Endothelial cell (in vitro differentiated cells): ENCODE results near the gene GPHN. TPM values are rescaled to one million over a fixed set of nuclear protein-coding genes. Genes with fewer than 3 reads are reported as not detected.

Source experiments
- DNase-seq: peaks from one replicate; pipeline ENCODE4 v3.0.0; 2021; ENCODE audit warnings: low spot score
- H3K27ac Mint-ChIP-seq: one replicate; pipeline ENCODE4 v1.8.0; 2021; ENCODE audit warnings: mixed read lengths, inconsistent platforms; ENCODE audit not compliant: unreplicated experiment
- H3K27me3 Mint-ChIP-seq: one replicate; pipeline ENCODE4 v1.8.0; 2021; ENCODE audit warnings: mild to moderate bottlenecking, moderate library complexity, mixed read lengths, inconsistent platforms; ENCODE audit not compliant: unreplicated experiment
- H3K36me3 Mint-ChIP-seq: one replicate; pipeline ENCODE4 v1.8.0; 2021; ENCODE audit warnings: mild to moderate bottlenecking, low read depth, mixed read lengths, inconsistent platforms; ENCODE audit not compliant: unreplicated experiment
- H3K4me1 Mint-ChIP-seq: one replicate; pipeline ENCODE4 v1.8.0; 2021; ENCODE audit warnings: mild to moderate bottlenecking, mixed read lengths, inconsistent platforms; ENCODE audit not compliant: unreplicated experiment
- H3K4me3 Mint-ChIP-seq: one replicate; pipeline ENCODE4 v1.8.0; 2021; ENCODE audit warnings: mild to moderate bottlenecking, mixed read lengths, inconsistent platforms; ENCODE audit not compliant: unreplicated experiment
- H3K9me3 Mint-ChIP-seq: one replicate; pipeline ENCODE4 v1.8.0; 2021; ENCODE audit warnings: mixed read lengths, inconsistent platforms; ENCODE audit not compliant: unreplicated experiment
- total RNA-seq: library from RNA; stranded (reverse); fragmentation: NEBNext Ultra II Directional; extraction: Animal tissue kit (Norgen Biotek cat#: 25700); gene quantifications from one replicate; pipeline ENCODE4 v1.2.1, GENCODE V29; 2021; ENCODE audit not compliant: unreplicated experiment
- TF ChIP-seq, protein P1 (sequence below): fragments of 200-600 bp; sonication (generic); IDR thresholded peaks from one replicate; pipeline ENCODE4 v1.5.0; 2021; ENCODE audit warnings: antibody characterized with exemption; ENCODE audit not compliant: unreplicated experiment

Gene GPHN
- total RNA-seq, 1 donor from 2014 or later = 30.0 TPM

DNA sequence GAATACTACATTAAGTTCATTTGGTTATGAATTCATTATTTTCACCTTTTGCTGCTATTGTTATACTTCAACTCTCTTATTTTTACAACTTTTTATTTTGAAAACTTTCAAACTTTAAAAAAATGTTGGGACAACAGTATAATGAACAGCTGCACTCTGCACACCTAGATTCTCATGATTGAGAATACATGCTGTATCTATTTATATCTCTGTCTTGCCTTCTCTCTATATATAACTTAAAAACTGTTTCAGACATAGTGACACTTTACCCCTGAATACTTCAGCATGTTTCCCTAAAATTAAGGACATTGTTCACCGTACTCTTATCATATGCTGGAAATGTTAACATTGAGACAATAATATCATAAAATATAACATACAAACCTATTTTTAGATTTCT lies 237.1 kb downstream of the GPHN start:
- Mint-ChIP-seq H3K36me3 (no peaks in the 10 kb centered on the region), H3K9me3 (no peaks in the 10 kb centered on the region), H3K27me3 (no peaks in the 10 kb centered on the region), H3K4me1 (no peaks in the 10 kb centered on the region), H3K4me3 (no peak overlapping the region), H3K27ac (no peak overlapping the region)
- DNase-seq = no peak
- TF ChIP-seq, protein P1, sequence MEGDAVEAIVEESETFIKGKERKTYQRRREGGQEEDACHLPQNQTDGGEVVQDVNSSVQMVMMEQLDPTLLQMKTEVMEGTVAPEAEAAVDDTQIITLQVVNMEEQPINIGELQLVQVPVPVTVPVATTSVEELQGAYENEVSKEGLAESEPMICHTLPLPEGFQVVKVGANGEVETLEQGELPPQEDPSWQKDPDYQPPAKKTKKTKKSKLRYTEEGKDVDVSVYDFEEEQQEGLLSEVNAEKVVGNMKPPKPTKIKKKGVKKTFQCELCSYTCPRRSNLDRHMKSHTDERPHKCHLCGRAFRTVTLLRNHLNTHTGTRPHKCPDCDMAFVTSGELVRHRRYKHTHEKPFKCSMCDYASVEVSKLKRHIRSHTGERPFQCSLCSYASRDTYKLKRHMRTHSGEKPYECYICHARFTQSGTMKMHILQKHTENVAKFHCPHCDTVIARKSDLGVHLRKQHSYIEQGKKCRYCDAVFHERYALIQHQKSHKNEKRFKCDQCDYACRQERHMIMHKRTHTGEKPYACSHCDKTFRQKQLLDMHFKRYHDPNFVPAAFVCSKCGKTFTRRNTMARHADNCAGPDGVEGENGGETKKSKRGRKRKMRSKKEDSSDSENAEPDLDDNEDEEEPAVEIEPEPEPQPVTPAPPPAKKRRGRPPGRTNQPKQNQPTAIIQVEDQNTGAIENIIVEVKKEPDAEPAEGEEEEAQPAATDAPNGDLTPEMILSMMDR = no peak

DNA sequence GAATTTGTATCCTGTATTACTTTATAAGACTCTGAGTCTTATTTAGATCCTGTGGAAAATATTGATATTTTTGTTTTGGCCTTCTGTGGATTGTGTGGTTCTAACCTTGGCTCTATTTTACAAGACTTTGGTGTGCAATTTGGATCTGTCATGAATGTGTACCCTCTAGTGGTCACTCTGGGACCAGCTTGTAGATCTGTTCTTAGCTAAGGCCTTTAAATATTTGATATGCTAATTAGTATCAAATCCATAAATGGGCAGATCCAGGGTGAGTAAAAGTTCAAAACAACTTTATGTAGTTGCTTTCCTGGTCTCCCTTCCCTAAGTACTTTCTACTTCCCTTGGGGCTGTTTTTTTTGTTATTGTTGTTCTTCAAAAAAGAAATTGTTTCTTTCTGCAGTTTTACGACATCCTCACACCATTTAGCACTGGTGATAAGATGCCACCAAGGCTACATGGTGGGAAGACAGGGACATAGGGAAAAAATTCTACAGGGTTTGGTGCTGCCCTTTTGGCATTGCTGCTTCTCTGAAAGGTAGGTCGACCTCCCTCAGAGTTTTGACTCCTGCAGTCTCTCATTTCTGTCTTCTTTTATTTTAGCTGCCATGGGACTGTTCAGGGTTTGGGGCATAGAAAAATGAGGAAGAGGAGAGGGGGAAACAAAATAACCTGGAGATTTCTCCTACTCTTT lies 238.5 kb downstream of the GPHN start:
- Mint-ChIP-seq H3K27me3 (no peaks in the 10 kb centered on the region), H3K4me1 (no peaks in the 10 kb centered on the region), H3K9me3 (no peaks in the 10 kb centered on the region), H3K27ac (no peak overlapping the region), H3K4me3 (no peak overlapping the region), H3K36me3 (no peaks in the 10 kb centered on the region)
- TF ChIP-seq, protein P1 = peak; percentile 79
- DNase-seq = peak; percentile 17

DNA sequence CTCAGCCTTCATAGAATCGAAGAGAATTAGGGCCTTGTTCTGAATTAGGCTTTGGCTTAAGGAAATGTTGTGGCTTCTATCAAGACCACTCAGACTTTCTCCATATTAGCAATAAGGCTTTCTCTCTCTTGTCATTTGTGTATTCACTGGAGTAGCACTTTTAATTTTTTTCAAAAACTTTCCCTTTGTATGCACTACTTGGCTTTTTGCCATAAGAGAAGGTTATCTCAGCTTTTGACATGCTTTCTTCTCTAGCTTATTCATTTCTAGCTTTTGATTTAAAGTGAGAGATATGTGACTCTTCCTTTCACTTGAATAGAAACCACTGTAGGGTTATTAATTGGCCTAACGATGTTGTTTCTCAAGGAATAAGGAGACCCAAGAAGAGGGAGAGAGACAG lies 244.2 kb downstream of the GPHN start:
- no peak for DNase-seq
- H3K4me3 Mint-ChIP-seq = no peak overlapping the region

DNA sequence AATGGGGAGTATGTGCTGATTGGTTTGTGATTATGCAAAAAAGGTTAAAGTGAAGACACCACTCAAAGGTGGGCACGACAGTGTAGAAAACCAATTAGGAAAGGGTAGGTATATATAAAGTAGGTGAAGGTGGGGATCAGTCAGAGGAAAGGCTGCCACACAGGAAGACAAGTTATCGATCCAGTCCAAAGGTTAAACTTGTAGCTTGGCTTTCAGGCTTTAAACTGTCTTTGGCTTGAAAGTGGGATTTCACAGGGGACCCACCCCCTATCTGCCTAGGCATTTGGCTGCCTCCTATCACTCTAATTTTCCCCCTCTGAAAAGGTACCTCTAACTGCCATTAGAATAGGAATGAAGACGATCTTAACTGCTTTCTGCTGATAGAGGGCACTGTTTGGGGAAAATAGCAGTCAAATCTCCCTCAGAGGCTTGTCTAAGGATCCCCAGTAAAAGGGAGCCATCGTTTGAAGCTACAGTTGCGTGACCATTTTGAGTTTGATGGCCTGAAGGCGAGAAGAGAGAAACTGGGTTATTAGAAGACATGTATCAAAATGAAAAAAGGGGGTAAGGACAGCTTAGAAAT lies 250.2 kb downstream of the GPHN start:
- Mint-ChIP-seq H3K36me3 (no peaks in the 10 kb centered on the region), H3K9me3 (no peaks in the 10 kb centered on the region), H3K27me3 (no peaks in the 10 kb centered on the region), H3K27ac (no peak overlapping the region), H3K4me3 (no peak overlapping the region), H3K4me1 (no peaks in the 10 kb centered on the region)
- DNase-seq = no peak
- TF ChIP-seq, protein P1 = no peak

More for the DNA sequence above, 244.2 kb downstream of the GPHN start:
- no peak overlapping the region for H3K27ac Mint-ChIP-seq
- no peaks in the 10 kb centered on the region for H3K4me1 Mint-ChIP-seq
- TF ChIP-seq, protein P1 = no peak
- H3K36me3 Mint-ChIP-seq = no peaks in the 10 kb centered on the region
- no peaks in the 10 kb centered on the region for H3K9me3 Mint-ChIP-seq
- no peaks in the 10 kb centered on the region for H3K27me3 Mint-ChIP-seq

DNA sequence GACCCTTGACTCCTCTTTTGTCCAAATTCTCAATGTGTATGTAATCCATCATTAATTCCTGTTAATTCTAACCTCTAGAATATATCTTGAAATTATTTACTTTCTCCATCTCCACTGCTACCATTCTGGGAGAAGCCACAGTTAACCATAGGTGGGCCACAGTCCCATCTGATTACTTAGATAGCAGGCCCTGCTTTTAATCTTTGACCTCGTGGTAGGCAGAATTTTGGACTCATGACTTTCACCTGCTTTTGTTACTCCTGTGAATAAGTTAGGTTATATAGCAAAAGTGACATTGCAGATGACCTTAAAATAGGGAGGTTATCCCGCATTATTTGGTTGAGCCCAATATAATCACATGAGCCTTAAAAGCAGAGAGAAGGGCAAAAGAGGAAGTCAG lies 264.2 kb downstream of the GPHN start:
- TF ChIP-seq, protein P1 = no peak

More for the DNA sequence above, 264.2 kb downstream of the GPHN start:
- H3K4me1 Mint-ChIP-seq = no peaks in the 10 kb centered on the region
- no peaks in the 10 kb centered on the region for H3K36me3 Mint-ChIP-seq
- H3K27ac Mint-ChIP-seq = no peak overlapping the region
- no peaks in the 10 kb centered on the region for H3K9me3 Mint-ChIP-seq
- no peaks in the 10 kb centered on the region for H3K27me3 Mint-ChIP-seq
- no peak overlapping the region for H3K4me3 Mint-ChIP-seq
- DNase-seq = no peak
